ENCODE data around the gene C18orf32.

GRCh38 chr18:49481317-49481716 lies 5.7 kb downstream of the C18orf32 start:
- TF ChIP-seq POLR2A (IDR thresholded peaks at IDR 0.05; ENCODE audit: low read depth, low read length) (no peak), TAF1 (IDR thresholded peaks at IDR 0.05; ENCODE audit: low read depth, low read length) (no peak)
